ENCODE results near the gene BMPR1A. TPM values are rescaled to one million over a fixed set of nuclear protein-coding genes. Genes with fewer than 3 reads are reported as not detected.

Gene BMPR1A
- total RNA-seq, result 20.1 and 29.9 TPM in 2 replicates

GRCh38 chr10:86756511-86757112, at the start of gene BMPR1A:
Gene BMPR1A, plus strand, starts transcription at chr10:86756619. Its CDS starts 119,400 bp downstream, at chr10:86876019.

GRCh38 chr10:86957471-86958115, 201.2 kb downstream of the BMPR1A start, which contains the start of gene MMRN2:
Gene MMRN2, minus strand, starts transcription at chr10:86957615. Its CDS starts 74 bp downstream, at chr10:86957541.

GRCh38 chr10:86958116-86958900, 201.9 kb downstream of the BMPR1A start, which contains the start of gene SNCG:
Gene SNCG, plus strand, starts transcription at chr10:86958599. Its CDS starts 99 bp downstream, at chr10:86958698.

GRCh38 chr10:86968271-86968993, 212.0 kb downstream of the BMPR1A start, which contains the start of gene ADIRF:
Gene ADIRF, plus strand, starts transcription at chr10:86968482. Its CDS starts 63 bp downstream, at chr10:86968545.

Other genes with a start within 250 kb of the BMPR1A start
- gene WAPL, start 234.8 kb upstream of the BMPR1A start, total RNA-seq, result 22.5 and 24.1 TPM in 2 replicates
- gene OPN4, start 102.1 kb upstream of the BMPR1A start, total RNA-seq, result not detected in 2 replicates
- 0.17 and 0.23 TPM in 2 replicates for gene LDB3, start 88.1 kb upstream of the BMPR1A start, total RNA-seq
- 0.70 and 3.6 TPM in 2 replicates for gene MMRN2, start 201.0 kb downstream of the BMPR1A start, total RNA-seq
- gene SNCG, start 202.0 kb downstream of the BMPR1A start, total RNA-seq, result 8.6 and 16.2 TPM in 2 replicates
- gene ADIRF, start 211.9 kb downstream of the BMPR1A start, total RNA-seq, result 1.1 and 6.7 TPM in 2 replicates

Data from pericardium fibroblast (primary cell).